HG02884 (cell line): ENCODE results near the gene ALG13.
"Not testable (repeated sequence)": the region's sequence is repeated elsewhere in the genome, so short reads cannot be mapped to it uniquely, and the experiment has no call there.

Experiments used
- ATAC-seq: cut with Tn5 transposase; IDR thresholded peaks from one replicate; pipeline ENCODE4 v1.9.1; 2021; ENCODE audit warnings: mild to moderate bottlenecking, moderate library complexity; ENCODE audit not compliant: unreplicated experiment

Gene ALG13

GRCh38 chrX:111756486-111756885 is 75.5 kb downstream of the ALG13 start:
- no peak for ATAC-seq

GRCh38 chrX:111759686-111760085 is 78.7 kb downstream of the ALG13 start:
- no peak for ATAC-seq

- no peak for ATAC-seq
These were observed 80.7 kb downstream of the ALG13 start for GRCh38 chrX:111761578-111762135.

GRCh38 chrX:111778591-111778990 is 97.6 kb downstream of the ALG13 start:
- ATAC-seq = no peak

- no peak for ATAC-seq
These were observed 98.6 kb downstream of the ALG13 start for GRCh38 chrX:111779582-111779981.

GRCh38 chrX:111784667-111785066 is 103.7 kb downstream of the ALG13 start:
- no peak for ATAC-seq

- not testable (repeated sequence) for ATAC-seq
These were observed 109.1 kb downstream of the ALG13 start for GRCh38 chrX:111790054-111790453.
